Embryonic facial prominence (tissue), 1 donor: Measurements from ENCODE around the gene CKLF.
"Not testable (repeated sequence)": the region's sequence is repeated elsewhere in the genome, so short reads cannot be mapped to it uniquely, and the experiment has no call there.

Experiments
- DNase-seq: peaks from one replicate; pipeline ENCODE4 v3.0.0-alpha.2; 2016; ENCODE audit errors: extremely low spot score

Gene CKLF

DNA sequence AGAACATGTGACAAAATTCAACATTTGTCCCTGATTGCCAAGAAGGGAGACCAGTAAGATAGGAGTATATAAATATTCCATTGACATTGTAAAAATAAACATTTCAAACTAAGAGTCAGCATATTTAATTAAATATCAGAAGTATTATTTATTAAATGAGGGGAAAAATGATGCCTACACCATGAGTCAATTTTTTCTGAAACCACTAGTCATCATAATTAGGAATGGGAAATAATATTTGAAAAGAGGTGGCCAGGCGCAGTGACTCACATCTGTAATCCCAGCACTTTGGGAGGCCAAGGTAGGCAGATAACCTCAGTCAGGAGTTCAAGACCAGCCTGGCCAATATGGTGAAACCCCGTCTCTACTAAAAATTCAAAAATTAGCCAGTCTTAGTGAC lies 16.0 kb downstream of the CKLF start:
- no peak for DNase-seq

DNA sequence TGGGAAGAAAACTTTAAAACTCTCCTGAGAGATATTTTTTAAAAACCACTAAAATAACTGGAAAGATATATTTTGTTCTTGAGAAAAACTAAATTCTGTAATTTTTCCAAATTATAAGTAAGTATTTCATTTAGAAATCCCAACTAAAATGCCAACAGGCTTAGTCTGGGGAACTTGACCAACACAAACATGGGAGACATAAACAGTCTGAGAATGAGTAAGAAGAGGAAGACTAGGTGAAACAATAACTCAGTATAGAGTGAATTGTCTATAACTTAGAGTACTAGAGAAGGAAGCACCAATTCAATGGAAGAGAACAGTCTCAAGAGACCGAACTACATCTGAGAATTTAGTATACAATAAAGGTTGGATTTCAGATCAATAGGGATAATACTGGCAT lies 16.8 kb downstream of the CKLF start:
- DNase-seq, result no peak

DNA sequence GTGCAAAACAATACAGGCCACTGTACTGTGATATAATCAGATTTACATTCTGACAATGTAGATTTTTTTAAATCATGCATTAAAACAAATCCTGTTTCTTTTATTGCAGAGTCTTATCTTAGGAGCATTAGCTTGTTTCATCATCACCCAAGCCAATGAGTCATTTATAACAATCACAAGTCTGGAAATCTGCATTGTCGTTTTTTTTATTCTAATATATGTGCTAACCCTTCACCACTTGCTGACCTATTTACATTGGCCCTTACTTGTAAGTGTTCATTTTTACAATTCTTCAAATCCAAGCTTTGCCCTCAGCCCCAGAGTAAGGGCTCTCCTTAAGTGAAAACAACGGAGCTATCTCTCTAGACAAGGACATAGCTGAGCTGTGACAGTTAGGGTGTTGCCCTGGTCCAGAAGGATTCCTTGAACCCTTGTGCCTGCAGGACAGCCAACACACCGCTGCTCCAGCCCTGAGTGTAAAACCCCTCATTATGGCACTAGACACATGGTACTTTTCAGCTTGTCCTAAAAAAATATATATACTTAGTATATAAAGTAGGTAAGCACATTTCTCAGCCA lies 17.5 kb downstream of the CKLF start:
- DNase-seq, result no peak

DNA sequence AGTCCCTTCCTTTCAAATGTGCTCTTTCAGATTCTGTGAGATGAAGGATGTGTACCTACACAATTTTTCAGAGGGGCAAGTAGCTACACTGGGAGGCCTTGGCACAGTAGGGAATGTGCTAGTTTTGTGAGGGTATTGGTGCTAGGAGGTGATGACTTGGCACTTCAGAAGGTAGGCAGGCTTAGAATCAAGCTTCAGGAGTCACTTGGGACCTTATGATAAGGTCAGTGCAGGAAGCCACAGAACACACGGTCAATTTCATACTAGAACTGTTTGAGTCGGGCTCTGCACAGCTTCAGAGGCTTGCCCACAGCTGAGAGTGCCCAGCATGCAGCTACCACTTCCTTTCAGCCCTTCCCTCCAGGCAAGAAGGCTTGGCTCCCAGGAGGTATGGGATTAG lies 20.0 kb downstream of the CKLF start:
- no peak for DNase-seq

DNA sequence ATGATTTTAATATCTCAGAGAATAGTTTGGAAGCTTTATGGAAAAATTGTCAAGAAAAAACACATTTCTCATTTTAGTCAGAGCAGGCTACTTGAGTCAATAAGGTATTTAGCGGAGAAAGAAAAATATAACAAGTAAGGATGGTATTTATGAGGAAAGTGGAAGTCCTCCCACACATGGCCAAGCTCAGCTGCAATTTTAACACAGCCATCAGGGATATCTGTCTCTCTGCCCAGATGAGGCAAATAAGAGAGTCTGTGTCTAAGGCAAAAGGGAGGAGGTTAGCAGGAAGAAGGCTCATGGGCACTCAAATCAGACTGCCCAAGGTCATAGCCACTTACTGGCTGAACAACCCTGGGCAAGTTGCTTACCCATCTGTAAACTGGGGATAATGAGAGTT lies 21.7 kb downstream of the CKLF start:
- DNase-seq, result no peak

DNA sequence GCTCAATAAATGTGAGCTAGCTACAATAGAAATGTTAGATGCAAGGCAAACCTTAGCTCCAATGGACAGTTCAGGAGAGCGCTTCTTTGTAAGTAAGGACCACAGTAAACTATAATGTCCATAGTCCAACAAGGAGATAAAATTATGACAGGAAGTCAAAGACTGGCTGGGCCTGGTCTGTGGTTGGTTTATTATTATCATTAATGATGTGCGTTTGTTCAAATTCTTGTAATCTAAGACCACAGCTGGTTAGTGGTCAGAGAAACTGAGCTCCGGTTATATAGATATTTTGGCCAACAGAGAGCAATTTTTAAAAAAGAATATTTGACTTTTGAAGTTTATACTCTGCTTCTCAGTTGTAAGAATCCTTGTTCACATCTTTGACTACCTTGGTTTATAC lies 22.2 kb downstream of the CKLF start:
- no peak for DNase-seq

DNA sequence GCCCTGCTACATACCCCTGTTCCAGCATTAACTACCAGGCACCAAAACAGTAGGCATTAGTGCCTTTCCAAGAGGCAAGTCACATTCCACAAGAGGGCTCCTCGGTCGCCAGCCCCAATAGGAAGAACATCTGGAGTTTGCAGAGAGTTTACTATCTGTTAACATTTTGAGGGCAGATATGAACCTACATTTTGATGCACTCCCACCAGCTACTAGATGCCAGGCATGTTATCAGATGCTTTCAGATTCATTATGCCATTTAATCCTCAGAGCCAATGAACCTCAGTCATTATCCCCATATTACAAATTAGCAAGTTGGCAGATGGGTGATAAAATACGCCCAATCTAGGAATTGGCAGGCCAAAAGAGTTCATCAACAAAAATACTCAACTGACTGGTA lies 22.7 kb downstream of the CKLF start:
- DNase-seq, result no peak

DNA sequence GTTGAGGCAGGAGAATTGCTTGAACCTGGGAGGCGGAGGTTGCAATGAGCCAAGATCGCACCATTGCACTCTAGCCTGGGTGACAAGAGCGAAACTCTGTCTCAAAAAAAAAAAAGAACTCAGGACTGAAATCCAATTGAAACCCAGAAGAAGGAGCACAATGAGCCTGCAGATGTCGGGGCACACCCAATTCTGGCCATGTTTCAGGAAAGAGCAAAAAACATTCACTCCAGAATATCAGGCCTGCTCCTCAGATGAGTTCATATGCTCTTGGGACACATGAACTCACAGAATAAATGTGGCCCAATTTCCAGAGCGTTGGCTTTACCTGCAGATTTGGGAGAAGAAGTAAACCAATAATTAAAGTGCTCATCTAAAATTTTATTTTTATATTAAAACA lies 23.9 kb downstream of the CKLF start:
- no peak for DNase-seq

DNA sequence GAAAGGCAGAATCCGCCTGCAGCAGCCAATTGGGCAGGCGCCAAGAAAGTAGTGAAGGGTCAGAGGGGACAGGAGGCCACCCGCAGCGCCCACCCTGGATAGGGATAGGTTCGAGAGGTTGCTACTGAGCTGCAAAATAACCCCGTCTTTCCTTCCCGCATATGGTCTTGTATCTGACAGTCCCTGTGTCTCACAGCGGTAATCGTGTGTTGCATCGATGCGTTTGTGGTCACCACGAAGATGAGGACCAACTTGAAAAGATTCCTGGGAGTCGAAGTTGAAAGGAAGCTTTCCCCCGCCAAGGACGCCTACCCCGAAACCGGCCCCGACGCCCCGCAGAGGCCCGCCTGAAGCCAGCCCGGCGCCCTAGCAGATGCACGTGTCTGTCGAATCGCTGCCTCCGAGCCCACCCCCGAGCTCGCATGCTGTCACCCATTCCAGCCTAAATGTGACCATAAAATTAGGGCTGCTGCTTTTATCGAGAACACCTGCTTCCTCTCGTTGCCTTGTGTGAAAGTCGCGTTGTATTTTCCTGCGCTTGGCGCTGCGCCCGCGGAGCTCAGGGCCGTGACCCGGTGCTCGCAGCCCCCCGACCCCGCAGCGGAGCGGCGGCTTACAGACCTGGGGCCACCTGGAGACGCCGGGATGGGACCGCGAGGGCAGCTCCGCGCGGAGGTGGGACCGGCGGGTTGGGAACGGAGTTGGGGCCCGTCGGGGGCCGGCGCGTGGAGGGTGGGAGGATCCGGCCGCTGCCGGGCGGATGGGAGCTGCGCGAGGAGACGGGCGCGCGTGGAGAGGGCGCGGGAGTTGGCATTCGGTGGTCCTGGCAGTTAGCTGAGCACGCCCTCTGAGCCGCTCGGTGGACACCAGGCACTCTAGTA lies 26.5 kb downstream of the CKLF start, which contains the start of gene CMTM2:
TSS of gene CMTM2 (plus strand) at position 813 of the 881 bp plus-strand sequence. CDS start 145 bp downstream, outside the sequence.
- no peak for DNase-seq

DNA sequence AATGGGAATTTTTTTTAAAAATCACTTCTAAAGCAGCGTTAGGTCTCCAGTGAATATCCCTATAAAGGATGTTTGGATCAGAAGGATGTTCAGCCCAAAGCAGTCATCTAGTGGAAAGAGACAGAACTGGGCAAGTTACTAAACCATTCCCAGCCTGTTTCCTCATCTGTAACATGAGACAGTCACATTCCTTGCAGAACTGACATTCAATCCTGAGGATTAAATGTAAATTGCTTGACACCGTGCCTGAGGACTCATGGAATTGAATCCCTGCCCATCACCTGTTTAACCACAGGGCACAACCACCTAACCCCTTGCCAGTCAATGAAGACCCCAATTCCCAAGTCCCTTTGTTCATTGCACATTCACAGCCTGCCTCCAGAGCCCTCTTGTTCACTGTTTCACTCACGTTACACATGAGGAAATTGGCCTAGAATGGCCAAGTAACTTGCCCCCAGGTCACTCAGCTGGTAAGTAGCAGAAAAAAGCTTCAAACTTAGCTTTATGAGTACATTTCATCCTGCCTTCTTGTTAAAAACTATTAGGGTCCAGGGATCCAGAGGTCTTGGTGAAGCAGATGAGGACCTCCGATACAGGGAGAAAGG lies 28.3 kb downstream of the CKLF start:
- DNase-seq, result no peak

DNA sequence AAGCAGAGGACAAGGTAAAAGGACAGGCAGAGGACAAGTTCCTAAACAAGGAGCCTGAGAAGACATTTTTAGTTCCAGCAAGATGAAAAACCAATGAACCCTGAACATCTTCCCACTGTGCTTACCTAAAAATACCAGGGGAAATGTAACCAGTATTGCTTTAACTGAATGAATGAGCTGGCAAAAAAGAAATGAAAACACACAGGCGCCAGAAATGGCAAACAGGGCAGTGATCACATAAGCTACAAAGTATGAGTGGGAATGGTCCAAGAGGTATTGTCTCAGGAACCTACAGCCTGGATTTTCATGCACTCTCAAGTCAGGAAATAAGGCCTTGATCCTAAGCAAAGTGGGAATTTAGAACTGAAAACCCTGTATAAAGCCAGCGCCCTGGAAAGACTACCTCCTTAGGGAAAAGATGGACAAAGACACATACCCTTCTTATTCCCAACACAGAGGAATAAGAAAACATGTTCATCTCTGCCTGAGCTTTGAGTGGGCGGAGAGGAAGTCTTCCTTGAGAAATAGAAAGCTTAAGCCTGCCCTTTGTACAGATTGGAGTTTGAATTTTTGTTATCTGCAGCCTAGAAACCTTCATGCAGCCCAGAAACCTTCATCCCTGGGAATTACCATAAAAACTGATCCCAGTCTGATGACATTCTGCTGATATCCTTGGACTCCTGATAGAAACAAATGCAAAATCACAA lies 29.0 kb downstream of the CKLF start:
- no peak for DNase-seq

DNA sequence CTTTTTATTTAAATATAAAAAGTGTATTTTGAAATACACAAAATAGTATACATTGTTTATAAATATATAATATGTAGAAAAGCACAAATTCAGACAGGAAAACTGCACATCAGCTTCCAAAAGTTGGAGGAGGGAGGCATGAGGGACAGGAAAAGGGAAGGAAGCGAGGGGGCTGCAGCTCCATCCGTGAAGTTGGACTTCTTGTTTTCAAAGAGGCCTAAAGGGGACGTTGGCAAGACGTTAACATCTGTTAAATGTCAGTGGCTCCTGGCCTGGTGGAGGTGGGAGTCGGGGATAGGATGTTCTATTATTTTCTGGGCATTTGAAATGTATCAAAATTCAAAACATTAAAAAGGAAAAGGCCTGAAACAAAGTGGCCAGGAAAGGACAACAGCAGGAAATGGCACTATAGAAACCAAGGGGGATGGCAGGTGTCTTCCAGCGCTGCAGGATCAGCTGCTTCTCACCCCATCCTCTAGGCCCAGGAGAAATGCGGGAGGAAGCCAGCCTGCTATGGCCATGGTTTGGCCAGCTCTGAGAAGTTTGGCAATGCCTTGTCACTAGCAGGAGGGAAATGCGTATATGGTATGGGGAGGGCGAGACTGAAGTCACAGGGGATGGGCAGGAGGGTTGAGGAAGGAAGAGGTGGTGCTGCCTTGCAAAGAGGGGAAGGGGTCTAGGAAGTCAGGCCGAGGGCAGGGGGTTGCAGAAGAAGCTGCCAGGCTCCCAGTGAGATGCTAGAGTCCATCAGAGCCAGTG lies 33.3 kb downstream of the CKLF start:
- DNase-seq, result no peak

DNA sequence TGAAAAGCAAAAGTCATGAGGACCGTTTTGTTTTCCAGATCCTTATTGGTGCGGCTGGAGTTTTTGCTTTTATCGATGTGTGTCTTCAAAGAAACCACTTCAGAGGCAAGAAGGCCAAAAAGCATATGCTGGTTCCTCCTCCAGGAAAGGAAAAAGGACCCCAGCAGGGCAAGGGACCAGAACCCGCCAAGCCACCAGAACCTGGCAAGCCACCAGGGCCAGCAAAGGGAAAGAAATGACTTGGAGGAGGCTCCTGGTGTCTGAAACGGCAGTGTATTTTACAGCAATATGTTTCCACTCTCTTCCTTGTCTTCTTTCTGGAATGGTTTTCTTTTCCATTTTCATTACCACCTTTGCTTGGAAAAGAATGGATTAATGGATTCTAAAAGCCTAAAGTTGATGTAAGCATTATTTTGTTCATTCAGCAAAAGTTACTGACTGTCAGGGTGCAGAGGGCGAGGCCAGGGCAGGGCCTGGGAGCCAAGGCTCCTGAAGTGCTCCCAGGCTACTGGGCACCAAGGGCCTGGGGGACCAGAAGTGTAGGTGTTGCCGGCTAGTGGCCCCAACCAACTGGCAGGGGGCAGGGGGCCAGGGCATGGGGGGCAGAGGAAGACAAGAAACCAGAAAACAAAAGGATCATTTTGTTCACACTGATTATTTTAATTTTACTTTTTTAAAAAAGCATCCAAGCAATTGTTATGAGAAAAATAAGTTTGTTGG lies 35.7 kb downstream of the CKLF start:
- no peak for DNase-seq

DNA sequence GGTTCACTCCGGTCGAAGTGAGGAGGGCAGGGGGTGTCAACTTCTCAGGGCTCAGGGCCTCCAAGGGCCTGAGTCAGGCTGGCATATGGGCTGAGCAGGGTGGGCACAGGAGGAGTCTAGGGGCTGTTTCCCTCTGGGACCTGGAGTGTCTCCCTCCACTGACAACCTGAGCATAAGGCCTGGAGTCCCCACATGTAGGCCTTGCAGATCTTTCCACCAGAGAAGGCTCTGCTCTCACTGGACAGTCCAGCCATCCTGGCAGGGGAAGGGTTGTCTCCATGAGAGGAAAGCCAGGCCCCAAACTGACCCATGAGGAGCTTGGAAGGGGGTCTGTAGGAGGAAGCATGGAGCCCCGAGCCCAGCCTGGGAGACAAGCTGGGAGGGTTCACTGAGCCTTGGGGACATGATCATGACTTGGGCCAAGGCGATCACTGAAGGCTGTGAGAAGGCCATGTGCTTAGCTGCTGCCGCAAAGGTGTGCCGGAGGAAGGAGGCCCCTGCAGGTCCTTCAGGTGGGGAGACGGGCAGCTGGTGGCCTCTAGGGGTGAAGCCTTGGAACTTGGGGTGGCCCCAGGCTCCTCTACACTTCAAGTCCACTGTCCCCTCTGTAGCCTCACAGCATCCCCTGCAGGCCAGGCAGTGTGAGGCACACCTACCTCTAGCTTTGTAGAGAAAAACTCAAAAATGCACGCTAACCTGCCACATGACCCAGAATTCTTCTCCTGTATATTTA lies 36.8 kb downstream of the CKLF start:
- DNase-seq, result no peak

DNA sequence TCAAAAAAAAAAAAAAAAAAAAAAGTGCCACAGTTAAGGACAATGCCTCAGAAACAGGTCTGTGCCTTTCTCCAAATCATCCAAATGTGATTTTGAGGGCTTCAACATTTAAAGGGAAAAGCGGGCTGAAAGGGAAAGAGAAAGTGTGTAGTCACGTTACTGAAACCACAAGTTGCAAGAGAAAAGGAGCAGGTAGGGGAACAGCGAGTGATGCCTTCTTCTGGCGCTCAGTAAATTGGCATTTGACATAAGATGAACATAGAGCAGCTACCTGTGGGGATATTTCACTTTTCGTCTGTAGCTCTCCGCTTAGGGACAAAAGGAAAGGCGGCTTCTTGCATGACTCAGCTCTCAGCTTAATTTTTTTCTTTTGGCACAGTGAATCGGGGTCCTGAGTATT lies 37.9 kb downstream of the CKLF start:
- DNase-seq, result no peak

DNA sequence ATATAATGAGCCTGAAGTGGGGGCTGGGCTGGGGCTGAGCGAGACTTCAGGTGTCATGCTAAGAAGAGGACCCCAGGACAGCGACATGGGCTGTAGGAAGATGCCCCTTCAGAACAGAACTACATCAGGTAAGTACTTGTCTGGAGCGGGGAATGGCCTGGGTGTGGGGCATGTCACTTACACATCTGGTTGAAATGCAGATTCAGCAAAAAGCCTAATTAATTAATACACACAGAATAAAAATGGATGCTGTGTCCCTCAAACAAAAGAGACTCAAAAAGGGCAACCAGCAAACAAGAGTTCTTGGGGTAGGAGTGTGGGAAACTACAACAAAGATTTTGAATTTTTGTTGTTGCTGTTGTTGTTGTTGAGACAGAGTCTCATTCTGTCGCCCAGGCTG lies 38.6 kb downstream of the CKLF start:
- DNase-seq, result no peak

DNA sequence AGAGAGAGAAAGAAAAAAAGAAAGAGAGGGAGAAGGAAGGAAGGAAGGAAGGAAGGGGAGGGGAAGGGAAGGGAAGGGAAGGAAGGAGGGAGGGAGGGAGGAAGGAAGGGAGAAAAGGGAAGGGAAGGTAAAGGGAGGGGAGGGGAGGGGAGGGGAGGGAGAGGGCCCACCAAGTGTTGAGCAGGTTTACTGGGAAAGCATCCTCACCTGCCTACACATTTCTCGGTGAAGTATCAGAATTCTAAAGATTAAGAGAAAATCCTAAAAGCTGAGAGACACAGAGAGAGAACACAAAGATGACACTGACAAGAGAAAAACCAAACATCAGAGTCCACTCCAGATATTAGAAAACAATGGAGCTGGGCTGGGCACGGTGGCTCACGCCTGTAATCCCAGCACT lies 39.9 kb downstream of the CKLF start:
- no peak for DNase-seq

DNA sequence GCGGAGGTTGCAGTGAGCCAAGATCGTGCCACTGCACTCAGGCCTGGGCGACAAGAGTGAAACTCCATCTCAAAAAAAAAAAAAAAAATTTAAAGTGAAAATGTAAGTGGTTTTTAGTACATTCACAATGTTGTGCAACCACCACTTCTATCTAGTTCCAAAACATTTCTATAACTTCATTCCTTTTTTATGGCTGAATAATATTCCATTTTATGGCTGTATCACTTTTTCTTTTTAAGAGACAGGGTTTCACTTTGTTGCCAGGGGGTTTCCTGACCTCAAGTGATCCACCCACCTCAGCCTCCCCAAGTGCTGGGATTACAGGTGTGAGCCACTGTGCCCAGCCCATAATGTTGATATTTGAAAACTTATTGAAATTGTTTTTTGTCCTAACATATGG lies 40.4 kb downstream of the CKLF start:
- DNase-seq, result no peak

DNA sequence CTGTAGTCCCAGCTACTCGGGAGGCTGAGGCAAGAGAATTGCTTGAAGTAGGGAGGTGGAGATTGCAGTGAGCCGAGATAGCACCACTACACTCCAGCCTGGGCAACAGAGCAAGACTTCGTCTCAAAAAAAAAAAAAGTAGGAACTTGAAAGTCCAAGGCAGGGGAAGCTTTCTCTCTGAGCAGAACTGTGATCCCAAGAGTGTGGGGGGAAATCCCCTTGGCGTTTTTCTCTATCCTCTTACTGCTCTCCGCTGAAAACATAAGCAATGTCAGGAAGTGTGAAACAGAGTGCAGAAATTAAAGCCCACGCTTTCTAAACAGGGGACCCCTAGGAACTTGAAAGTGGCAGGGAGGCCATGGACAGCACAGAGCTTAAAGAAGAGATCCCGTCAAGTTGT lies 42.4 kb downstream of the CKLF start:
- no peak for DNase-seq

DNA sequence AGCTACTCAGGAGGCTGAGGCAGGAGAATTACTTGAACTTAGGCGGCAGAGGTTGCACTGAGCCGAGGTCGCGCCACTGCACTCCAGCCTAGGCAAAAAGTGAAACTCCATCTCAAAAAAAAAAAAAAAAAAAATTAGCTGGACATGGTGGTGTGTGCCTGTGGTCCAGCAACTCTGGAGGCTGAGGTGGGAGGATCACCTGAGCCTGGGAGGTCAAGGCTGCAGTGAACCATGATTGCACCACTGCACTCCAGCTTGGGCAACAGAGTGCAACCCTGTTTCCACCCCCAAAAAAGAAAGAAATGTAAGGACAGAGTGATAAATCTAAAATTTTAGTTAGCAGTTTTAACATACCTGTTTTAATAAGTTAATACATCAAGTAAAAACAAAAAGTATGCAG lies 44.2 kb downstream of the CKLF start:
- DNase-seq, result not testable (repeated sequence)
